K562 (cell line): Measurements from ENCODE around the gene FUBP3. TPM values are rescaled to one million over a fixed set of nuclear protein-coding genes. Genes with fewer than 3 reads are reported as not detected.

ENCODE experiments used
- C11orf30 ChIP-seq: fragments of 450-650 bp; IDR thresholded peaks from 2 replicates; pipeline ENCODE4 v1.6.1; 2016; ENCODE audit warnings: low read depth, mild to moderate bottlenecking
- CBFB ChIP-seq: sonication (generic); formaldehyde crosslinking; IDR thresholded peaks from 2 replicates; pipeline ENCODE4 v1.4.0; 2020; ENCODE audit warnings: mild to moderate bottlenecking, missing genetic modification reagents
- CHCHD3 ChIP-seq: fragments of 250-450 bp; sonication (Bioruptor Pico); IDR thresholded peaks from 2 replicates; pipeline ENCODE4 v2.1.2; 2022; ENCODE audit warnings: mild to moderate bottlenecking
- EP300 ChIP-seq: IDR thresholded peaks from 2 replicates; pipeline ENCODE4 v1.6.1; 2012; ENCODE audit warnings: low read length, improper control_type of control experiment
- ETV6 ChIP-seq, 3 experiments: fragments of 150-350 bp in 1 of 3; sonication (generic) in 1 of 3; formaldehyde crosslinking in 1 of 3; IDR thresholded peaks; 2 replicates each; pipeline versions ENCODE4 v1.6.1 to v1.8.0; 2014 to 2022; ENCODE audit warnings: borderline replicate concordance in 2 of 3, low read depth in 2 of 3, antibody characterized with exemption in 1 of 3, low read length in 1 of 3, mild to moderate bottlenecking in 1 of 3, missing genetic modification reagents in 1 of 3
- EZH2 ChIP-seq: IDR thresholded peaks from 2 replicates; pipeline ENCODE4 v1.6.1; 2012; ENCODE audit warnings: low read depth, mild to moderate bottlenecking, inconsistent platforms, low read length, borderline replicate concordance
- MAFG ChIP-seq: fragments of 450-650 bp; conservative IDR thresholded peaks from 2 replicates; pipeline ENCODE4 v1.6.1; 2016; ENCODE audit warnings: missing genetic modification characterization, missing compliant biosample characterization
- NKRF ChIP-seq: fragments of 450-650 bp; IDR thresholded peaks from 2 replicates; pipeline ENCODE4 v1.6.1; 2016; ENCODE audit warnings: borderline replicate concordance
- PHB ChIP-seq: fragments of 250-450 bp; sonication (Bioruptor Pico); IDR thresholded peaks from 2 replicates; pipeline ENCODE4 v1.5.0; 2021
- TCF3 ChIP-seq: sonication (generic); formaldehyde crosslinking; IDR thresholded peaks from 2 replicates; pipeline ENCODE4 v1.4.0; 2020; ENCODE audit warnings: mild to moderate bottlenecking, missing genetic modification reagents
- U2AF2 ChIP-seq: fragments of 200-400 bp; formaldehyde crosslinking; optimal IDR thresholded peaks from 2 replicates; pipeline ENCODE3; 2017; ENCODE audit warnings: low read depth, mild to moderate bottlenecking, low read length
- ZBTB26 ChIP-seq: fragments of 450-650 bp; formaldehyde crosslinking; IDR thresholded peaks from 2 replicates; pipeline ENCODE4 v1.4.0; 2022; ENCODE audit warnings: missing genetic modification characterization
- ZFP1 ChIP-seq: fragments of 450-650 bp; formaldehyde crosslinking; IDR thresholded peaks from 2 replicates; pipeline ENCODE4 v1.4.0; 2020; ENCODE audit warnings: mild to moderate bottlenecking, mixed read lengths
- ZNF174 ChIP-seq: fragments of 250-450 bp; sonication (Bioruptor Pico); IDR thresholded peaks from 2 replicates; pipeline ENCODE4 v1.4.0; 2020; ENCODE audit warnings: mild to moderate bottlenecking
- ZNF644 ChIP-seq: fragments of 200-800 bp; sonication (Bioruptor generic); IDR thresholded peaks from 2 replicates; pipeline ENCODE4 v1.6.1; 2016; ENCODE audit warnings: low read depth, missing genetic modification characterization, missing compliant biosample characterization
- polyA plus RNA-seq, 8 experiments: library from polyadenylated mRNA; depleted of rRNA in 4 of 8; stranded (reverse) in 5 of 8; unstranded in 3 of 8; fragments of >200 nt; fragmentation: Nextera tagmentation in 2 of 8; fragmentation: Illumina TruSeq in 1 of 8; extraction: Ambion mirVana in 2 of 8; extraction: Trizol in 1 of 8; gene quantifications; 2 replicates each; pipeline versions ENCODE4 v1.2.1 to v1.2.3, GENCODE V29; 2011 to 2014; ENCODE audit warnings: inconsistent platforms in 1 of 8, missing spikeins in 1 of 8
- total RNA-seq, 7 experiments: library from RNA; depleted of rRNA in 6 of 7; stranded (reverse); fragments of >200 nt in 6 of 7; fragmentation: Illumina TruSeq in 2 of 7; extraction: Trizol in 2 of 7; gene quantifications; 2 replicates each; pipeline versions ENCODE4 v1.2.1 to v1.2.3, GENCODE V29; 2011 to 2021; ENCODE audit warnings: low replicate concordance in 1 of 7
- TF ChIP-seq, protein P1 (sequence below), 2 experiments: fragments of 450-650 bp; IDR thresholded peaks; 2 replicates each; pipeline ENCODE4 v1.6.1; 2016
- TF ChIP-seq, protein P2 (sequence below): sonication (generic); formaldehyde crosslinking; IDR thresholded peaks from 2 replicates; pipeline ENCODE4 v1.8.0; 2023; ENCODE audit warnings: mild to moderate bottlenecking, missing genetic modification reagents
- TF ChIP-seq, protein P3 (sequence below): fragments of 250-450 bp; sonication (Bioruptor Pico); IDR thresholded peaks from 2 replicates; pipeline ENCODE4 v1.8.0; 2021; ENCODE audit warnings: moderate library complexity, mild to moderate bottlenecking, inconsistent platforms

Gene FUBP3
- total and polyA plus RNA-seq, 9 of the 15 experiments (the other 6 are each of a cell fraction or from before 2014, with no cell fraction given), result 3.0 to 64.0 (median 48.1) TPM

DNA sequence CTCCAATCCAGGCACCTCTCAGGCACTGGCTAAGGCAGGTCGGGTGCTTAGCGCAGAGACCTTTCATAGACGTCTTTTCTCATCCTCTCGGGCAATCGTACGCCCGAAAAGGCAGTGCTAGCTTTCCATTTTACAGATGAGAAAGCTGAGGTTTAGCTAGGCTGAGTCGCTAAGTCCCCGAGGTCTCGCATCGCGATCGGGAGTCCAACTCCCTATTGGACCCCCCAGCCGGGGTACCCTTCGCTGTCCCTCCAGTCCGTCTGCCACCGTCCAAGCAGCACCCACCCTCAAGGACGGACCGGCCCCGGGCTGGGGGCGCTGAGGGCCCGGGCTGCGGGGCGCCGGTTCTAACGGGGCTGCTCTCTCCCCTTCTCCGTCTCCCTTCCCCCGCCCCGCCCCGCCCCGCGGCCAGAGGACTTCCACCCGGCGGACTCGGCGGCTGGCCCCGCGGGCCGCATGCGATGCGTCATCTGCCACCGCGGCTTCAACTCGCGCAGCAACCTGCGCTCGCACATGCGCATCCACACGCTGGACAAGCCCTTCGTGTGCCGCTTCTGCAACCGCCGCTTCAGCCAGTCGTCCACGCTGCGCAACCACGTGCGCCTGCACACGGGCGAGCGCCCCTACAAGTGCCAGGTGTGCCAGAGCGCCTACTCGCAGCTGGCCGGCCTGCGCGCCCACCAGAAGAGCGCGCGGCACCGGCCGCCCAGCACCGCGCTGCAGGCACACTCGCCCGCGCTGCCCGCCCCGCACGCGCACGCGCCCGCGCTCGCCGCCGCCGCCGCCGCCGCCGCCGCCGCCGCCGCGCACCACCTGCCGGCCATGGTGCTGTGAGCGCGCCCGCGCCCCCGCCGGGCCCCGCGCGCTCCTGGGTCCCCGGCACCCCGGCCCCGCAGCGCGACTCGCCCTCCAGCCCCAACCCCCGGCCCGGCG lies 101.7 kb downstream of the FUBP3 start (continued):
- TF ChIP-seq, protein P1, sequence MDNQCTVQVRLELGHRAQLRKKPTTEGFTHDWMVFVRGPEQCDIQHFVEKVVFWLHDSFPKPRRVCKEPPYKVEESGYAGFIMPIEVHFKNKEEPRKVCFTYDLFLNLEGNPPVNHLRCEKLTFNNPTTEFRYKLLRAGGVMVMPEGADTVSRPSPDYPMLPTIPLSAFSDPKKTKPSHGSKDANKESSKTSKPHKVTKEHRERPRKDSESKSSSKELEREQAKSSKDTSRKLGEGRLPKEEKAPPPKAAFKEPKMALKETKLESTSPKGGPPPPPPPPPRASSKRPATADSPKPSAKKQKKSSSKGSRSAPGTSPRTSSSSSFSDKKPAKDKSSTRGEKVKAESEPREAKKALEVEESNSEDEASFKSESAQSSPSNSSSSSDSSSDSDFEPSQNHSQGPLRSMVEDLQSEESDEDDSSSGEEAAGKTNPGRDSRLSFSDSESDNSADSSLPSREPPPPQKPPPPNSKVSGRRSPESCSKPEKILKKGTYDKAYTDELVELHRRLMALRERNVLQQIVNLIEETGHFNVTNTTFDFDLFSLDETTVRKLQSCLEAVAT (IDR thresholded peaks at IDR 0.05), result no peak
- no peak for TF ChIP-seq ZNF174 (CRISPR knock-in tag)
- TF ChIP-seq C11orf30, result no peak
- no peak for TF ChIP-seq PHB (CRISPR knock-in tag)
- TF ChIP-seq, protein P2, sequence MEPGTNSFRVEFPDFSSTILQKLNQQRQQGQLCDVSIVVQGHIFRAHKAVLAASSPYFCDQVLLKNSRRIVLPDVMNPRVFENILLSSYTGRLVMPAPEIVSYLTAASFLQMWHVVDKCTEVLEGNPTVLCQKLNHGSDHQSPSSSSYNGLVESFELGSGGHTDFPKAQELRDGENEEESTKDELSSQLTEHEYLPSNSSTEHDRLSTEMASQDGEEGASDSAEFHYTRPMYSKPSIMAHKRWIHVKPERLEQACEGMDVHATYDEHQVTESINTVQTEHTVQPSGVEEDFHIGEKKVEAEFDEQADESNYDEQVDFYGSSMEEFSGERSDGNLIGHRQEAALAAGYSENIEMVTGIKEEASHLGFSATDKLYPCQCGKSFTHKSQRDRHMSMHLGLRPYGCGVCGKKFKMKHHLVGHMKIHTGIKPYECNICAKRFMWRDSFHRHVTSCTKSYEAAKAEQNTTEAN (CRISPR knock-in tag), result peak; percentile 93
- 0 out of 2 replicates have a peak, but pooled peaks have one; percentile 34 for TF ChIP-seq ZNF644 (tag)
- no peak for TF ChIP-seq ZFP1 (CRISPR knock-in tag)
- 0 out of 2 replicates have a peak, but pooled peaks have one; percentile 21 for TF ChIP-seq TCF3 (CRISPR knock-in tag)
- no peak for TF ChIP-seq CBFB (CRISPR knock-in tag)
- no peak for TF ChIP-seq EZH2
- no peak for TF ChIP-seq MAFG (tag)
- TF ChIP-seq ETV6 (IDR thresholded peaks at IDR 0.05; ENCODE audit: borderline replicate concordance in 1 of 2, low read depth in 2 of 2, low read length in 1 of 2), result no peak
- peak; percentile 93; the same call in 1 of the 2 replicates for TF ChIP-seq ETV6 (CRISPR knock-in tag; IDR thresholded peaks at IDR 0.05; ENCODE audit: borderline replicate concordance)
- TF ChIP-seq NKRF, result no peak
- no peak for TF ChIP-seq U2AF2
- TF ChIP-seq, protein P3, sequence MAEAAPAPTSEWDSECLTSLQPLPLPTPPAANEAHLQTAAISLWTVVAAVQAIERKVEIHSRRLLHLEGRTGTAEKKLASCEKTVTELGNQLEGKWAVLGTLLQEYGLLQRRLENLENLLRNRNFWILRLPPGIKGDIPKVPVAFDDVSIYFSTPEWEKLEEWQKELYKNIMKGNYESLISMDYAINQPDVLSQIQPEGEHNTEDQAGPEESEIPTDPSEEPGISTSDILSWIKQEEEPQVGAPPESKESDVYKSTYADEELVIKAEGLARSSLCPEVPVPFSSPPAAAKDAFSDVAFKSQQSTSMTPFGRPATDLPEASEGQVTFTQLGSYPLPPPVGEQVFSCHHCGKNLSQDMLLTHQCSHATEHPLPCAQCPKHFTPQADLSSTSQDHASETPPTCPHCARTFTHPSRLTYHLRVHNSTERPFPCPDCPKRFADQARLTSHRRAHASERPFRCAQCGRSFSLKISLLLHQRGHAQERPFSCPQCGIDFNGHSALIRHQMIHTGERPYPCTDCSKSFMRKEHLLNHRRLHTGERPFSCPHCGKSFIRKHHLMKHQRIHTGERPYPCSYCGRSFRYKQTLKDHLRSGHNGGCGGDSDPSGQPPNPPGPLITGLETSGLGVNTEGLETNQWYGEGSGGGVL (CRISPR knock-in tag), result no peak
- no peak for TF ChIP-seq ZBTB26 (CRISPR knock-in tag)
- no peak for TF ChIP-seq EP300
- no peak for TF ChIP-seq CHCHD3 (CRISPR knock-in tag)
